ENCODE results near the gene EN2.

Gene EN2

GRCh38 chr7:155489158-155489840 is 31.4 kb downstream of the EN2 start:
- no peak for TF ChIP-seq CTCF (IDR thresholded peaks at IDR 0.05; ENCODE audit: insufficient read depth, low read depth, low read length, missing control alignments)
- no peak for DNase-seq (ENCODE audit: low read depth)
- no peak overlapping the region for H3K4me3 ChIP-seq (ENCODE audit: low read depth, low read length)

GRCh38 chr7:155489862-155490696 is 32.1 kb downstream of the EN2 start:
- H3K4me3 ChIP-seq (ENCODE audit: low read depth, low read length): peak overlapping the region; percentile 22
- no peak for DNase-seq (ENCODE audit: low read depth)
- TF ChIP-seq CTCF (IDR thresholded peaks at IDR 0.05; ENCODE audit: insufficient read depth, low read depth, low read length, missing control alignments): no peak

DNA sequence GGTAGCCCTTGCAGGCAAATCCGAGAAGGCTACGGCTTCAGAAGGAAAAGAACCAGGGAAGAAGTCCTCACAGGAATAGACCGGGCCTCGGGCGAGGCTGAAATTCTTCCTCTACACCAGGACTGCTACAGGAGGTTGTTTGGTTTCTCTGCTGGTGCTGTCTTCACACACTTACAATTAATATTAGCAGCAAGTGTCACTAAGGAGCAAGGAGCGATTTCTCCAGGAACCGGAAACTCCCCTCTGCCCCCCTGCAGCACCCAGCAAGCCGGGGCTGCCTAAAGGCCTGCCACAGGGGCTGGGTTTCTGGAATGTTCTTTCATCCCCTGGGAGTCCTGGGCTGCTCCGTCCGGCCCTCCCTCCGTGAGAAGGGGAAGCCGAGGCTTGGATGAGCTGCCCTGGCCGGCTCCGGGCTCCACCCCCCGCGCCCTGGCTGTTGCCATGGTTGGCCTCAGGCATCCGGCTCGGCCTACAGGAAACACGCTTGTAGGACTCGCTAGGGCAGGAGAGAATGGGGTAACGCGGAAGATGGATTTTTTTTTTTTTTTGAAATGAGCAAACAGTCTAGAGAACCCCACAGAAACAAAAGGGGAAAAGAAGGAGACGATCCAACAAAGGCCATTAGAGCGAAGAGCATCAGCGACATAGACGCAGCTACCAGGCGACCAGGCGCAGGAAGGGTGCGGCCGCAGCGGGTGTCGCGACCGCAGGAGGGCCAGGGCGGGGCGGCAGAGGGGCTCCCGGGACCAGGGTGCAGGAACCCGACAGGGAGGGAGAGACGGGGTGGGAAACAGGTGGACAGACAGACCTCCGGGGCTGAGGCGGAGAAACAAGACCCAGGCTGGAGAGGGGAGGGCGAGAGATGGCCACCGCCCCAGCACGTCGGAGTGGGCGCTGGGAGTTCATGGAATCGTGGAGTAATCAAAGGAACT is 33.0 kb downstream of the EN2 start:
- H3K4me3 ChIP-seq (ENCODE audit: low read depth, low read length): peak overlapping the region; percentile 22
- no peak for TF ChIP-seq CTCF (IDR thresholded peaks at IDR 0.05; ENCODE audit: insufficient read depth, low read depth, low read length, missing control alignments)
- peak; percentile 35 for DNase-seq (ENCODE audit: low read depth)

DNA sequence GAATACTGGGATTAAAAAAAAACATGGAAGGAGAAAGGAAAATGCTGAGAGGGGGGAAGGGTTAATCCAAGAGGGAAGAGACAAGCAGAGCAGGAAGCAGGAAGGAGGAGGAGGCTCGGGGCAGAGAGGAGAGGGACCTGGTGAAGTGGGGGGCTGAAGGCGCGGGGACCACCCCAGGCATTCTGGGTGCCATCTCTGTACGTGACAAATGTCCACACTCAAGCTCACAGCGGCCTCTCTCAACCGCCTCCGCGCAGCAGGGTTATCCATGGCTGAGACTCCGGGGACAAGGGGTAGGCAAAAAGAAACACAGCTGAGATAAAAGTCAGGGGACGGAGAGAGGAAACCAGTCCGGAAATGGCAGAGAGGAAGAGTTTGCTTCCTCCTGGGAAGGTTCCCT is 33.9 kb downstream of the EN2 start:
- no peak overlapping the region for H3K4me3 ChIP-seq (ENCODE audit: low read depth, low read length)
- TF ChIP-seq CTCF (IDR thresholded peaks at IDR 0.05; ENCODE audit: insufficient read depth, low read depth, low read length, missing control alignments): no peak
- no peak for DNase-seq (ENCODE audit: low read depth)

- no peak for TF ChIP-seq CTCF (IDR thresholded peaks at IDR 0.05; ENCODE audit: insufficient read depth, low read depth, low read length, missing control alignments)
- H3K4me3 ChIP-seq (ENCODE audit: low read depth, low read length): no peak overlapping the region
- no peak for DNase-seq (ENCODE audit: low read depth)
Measured at GRCh38 chr7:155493744-155494538, 36.0 kb downstream of the EN2 start.

DNA sequence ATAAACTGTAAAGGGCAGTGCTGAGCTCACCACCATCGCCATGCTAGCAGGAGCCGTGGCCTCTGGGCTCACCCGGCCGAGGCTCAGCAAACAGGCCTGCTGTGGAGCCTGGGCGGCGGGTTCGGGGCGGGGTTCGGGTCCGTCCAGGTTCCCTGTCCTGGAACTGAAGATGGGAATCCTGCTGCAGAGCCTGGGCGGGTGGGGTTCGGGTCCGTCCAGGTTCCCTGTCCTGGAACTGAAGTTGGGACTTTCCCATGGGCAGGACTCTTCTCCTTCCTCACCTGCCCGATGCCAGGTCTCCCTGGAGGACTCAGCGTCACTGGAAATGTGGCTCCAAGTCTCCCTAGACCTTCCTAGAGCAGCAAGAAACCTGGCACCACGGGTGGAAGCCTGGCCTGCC is 36.6 kb downstream of the EN2 start:
- no peak overlapping the region for H3K4me3 ChIP-seq (ENCODE audit: low read depth, low read length)
- TF ChIP-seq CTCF (IDR thresholded peaks at IDR 0.05; ENCODE audit: insufficient read depth, low read depth, low read length, missing control alignments): no peak
- no peak for DNase-seq (ENCODE audit: low read depth)

Data from GM12865 (cell line).